ENCODE data around the gene ZNF865. TPM values are rescaled to one million over a fixed set of nuclear protein-coding genes. Genes with fewer than 3 reads are reported as not detected.
"Not testable (repeated sequence)": the region's sequence is repeated elsewhere in the genome, so short reads cannot be mapped to it uniquely, and the experiment has no call there.

ZNF865 gene
- total RNA-seq, 4 donors from 2014 or later = 7.5 to 15.4 (median 10.2) TPM

- Histone ChIP-seq H3K9me3 (no peaks in the 10 kb centered on the region), H3K27me3 (peaks cover 0 to 36% (median 0%) of the 10 kb centered on the region in 4 donors), H3K27ac (replicated peaks in 1 of 4) (no peak overlapping the region), H3K4me3 (no peak overlapping the region), H3K36me3 (no peaks in the 10 kb centered on the region), H3K4me1 (peaks cover 0 to 6% (median 4%) of the 10 kb centered on the region in 4 donors)
- no peak for DNase-seq (ENCODE audit: extremely low spot score)
- no peak for TF ChIP-seq POLR2A (IDR thresholded peaks at IDR 0.05; ENCODE audit: low read depth)
- no peak for TF ChIP-seq POLR2AphosphoS5 (IDR thresholded peaks at IDR 0.05)
- TF ChIP-seq EP300 (IDR thresholded peaks at IDR 0.05) = no peak
- TF ChIP-seq CTCF (IDR thresholded peaks at IDR 0.05) = no peak
- intact Hi-C loops (cut with DNase I) = no loop called here
Observed at GRCh38 chr19:55567708-55568328, 37.6 kb upstream of the ZNF865 start.

- H3K36me3 ChIP-seq; intact Hi-C loops (cut with DNase I); H3K4me3 ChIP-seq; H3K9me3 ChIP-seq; DNase-seq (ENCODE audit: extremely low spot score); H3K27ac ChIP-seq (replicated peaks in 1 of 4); H3K4me1 ChIP-seq: not testable (repeated sequence)
- WGBS = 90% methylated on average over 5 of the region's 5 CpGs
- H3K27me3 ChIP-seq = peaks cover 0 to 26% (median 0%) of the 10 kb centered on the region in 4 donors
Observed at GRCh38 chr19:55569477-55569876, 36.0 kb upstream of the ZNF865 start.

- H3K4me1 ChIP-seq; H3K27me3 ChIP-seq; intact Hi-C loops (cut with DNase I); DNase-seq (ENCODE audit: extremely low spot score); H3K27ac ChIP-seq (replicated peaks in 1 of 4); H3K9me3 ChIP-seq; H3K4me3 ChIP-seq: not testable (repeated sequence)
- WGBS = 92% methylated on average over 6 of the region's 6 CpGs
- peaks cover 17 to 24% (median 22%) of the 10 kb centered on the region in 4 donors for H3K36me3 ChIP-seq
Observed at GRCh38 chr19:55573929-55574328, 31.5 kb upstream of the ZNF865 start.

DNA sequence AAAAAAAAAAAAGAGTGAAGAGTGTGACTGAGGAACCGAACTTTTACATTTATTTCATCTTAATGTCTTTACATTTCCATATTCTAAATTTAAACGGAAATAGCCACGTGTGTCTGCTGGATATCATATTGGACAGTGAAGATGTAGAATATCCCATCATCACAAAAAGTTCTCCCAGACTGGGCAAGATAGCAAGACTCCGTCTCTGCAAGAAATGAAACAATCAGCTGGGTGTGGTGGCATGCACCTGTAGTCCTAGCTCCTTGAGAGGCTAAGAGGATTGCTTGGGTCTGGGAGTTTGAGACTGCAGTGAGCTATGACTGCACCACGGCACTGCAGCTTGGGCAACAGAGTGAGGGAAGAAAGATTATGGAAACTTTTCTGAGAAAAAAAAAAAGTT, 28.7 kb upstream of the ZNF865 start:
- TF ChIP-seq POLR2A (IDR thresholded peaks at IDR 0.05; ENCODE audit: low read depth) = no peak
- no peak for TF ChIP-seq CTCF (IDR thresholded peaks at IDR 0.05)
- TF ChIP-seq EP300 (IDR thresholded peaks at IDR 0.05) = no peak
- TF ChIP-seq POLR2AphosphoS5 (IDR thresholded peaks at IDR 0.05) = no peak
- WGBS = 87% methylated on average over 5 of the region's 5 CpGs
- Histone ChIP-seq H3K4me1 (peaks cover 9 to 24% (median 19%) of the 10 kb centered on the region in 4 donors), H3K27me3 (no peaks in the 10 kb centered on the region), H3K27ac (replicated peaks in 1 of 4) (no peak overlapping the region), H3K36me3 (peaks cover 19 to 27% (median 25%) of the 10 kb centered on the region in 4 donors), H3K9me3 (no peaks in the 10 kb centered on the region), H3K4me3 (no peak overlapping the region)
- intact Hi-C loops (cut with DNase I) = no loop called here
- DNase-seq (ENCODE audit: extremely low spot score) = no peak

DNA sequence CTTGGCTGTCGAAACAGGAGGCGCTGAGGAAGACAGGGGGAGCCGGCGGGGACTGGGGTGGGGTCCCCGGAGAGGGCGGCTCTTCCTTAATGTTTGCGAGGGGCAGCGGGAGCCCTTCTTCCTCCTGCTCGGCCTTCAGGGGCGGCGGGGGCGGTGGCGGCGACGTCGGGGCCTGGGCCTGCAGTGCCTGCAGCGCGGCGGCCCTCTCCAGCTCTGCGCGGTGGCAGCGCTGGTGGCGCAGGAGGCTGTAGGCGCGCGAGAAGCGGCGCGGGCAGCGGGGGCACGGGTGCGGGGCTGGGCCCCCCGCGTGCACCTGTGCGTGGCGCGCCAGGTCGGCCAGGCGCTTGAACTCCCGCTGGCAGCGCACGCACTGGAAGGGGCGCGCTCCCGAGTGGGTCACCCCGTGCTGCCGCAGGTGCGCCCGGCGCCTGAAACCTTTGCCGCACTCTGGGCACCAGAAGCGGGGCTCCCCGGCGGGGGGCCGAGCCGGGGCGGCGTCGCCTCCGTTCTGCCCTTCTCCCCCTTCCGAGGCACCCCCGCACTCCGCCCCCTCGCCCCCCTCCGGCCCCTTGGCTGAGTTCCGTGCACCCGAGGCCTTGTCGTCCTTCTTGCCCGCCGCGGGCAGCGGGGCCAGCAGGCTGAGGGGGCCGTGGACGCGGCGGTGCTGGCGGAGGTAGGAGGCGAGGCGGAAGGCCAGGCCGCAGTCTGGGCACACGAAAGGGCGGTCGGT, 27.3 kb upstream of the ZNF865 start:
- Histone ChIP-seq H3K4me1 (peaks cover 12 to 32% (median 26%) of the 10 kb centered on the region in 4 donors), H3K9me3 (no peaks in the 10 kb centered on the region), H3K27ac (replicated peaks in 1 of 4) (no peak overlapping the region), H3K4me3 (no peak overlapping the region), H3K36me3 (peaks cover 19 to 27% (median 25%) of the 10 kb centered on the region in 4 donors), H3K27me3 (no peaks in the 10 kb centered on the region)
- intact Hi-C loops (cut with DNase I) = no loop called here
- no peak for DNase-seq (ENCODE audit: extremely low spot score)
- TF ChIP-seq CTCF (IDR thresholded peaks at IDR 0.05) (no peak), POLR2A (IDR thresholded peaks at IDR 0.05; ENCODE audit: low read depth) (no peak), EP300 (IDR thresholded peaks at IDR 0.05) (no peak), POLR2AphosphoS5 (IDR thresholded peaks at IDR 0.05) (no peak)
- 92% methylated on average over 46 of the region's 83 CpGs for WGBS
